Stimulated activated CD8-positive, alpha-beta memory T cell treated with anti-CD3 and anti-CD28 coated beads, Interleukin-7, amount 100 ng/mL, for 48 hours (primary cell): ENCODE measurements around the gene ERICH2.
"Not testable (repeated sequence)": the region's sequence is repeated elsewhere in the genome, so short reads cannot be mapped to it uniquely, and the experiment has no call there.

Source experiments
- DNase-seq, 2 donors: peaks; one replicate each; pipeline ENCODE4 v3.0.0-alpha.2; 2020; ENCODE audit warnings: low read depth in 1 of 2; ENCODE audit errors: extremely low read depth in 1 of 2

The ERICH2 gene

GRCh38 chr2:170770008-170770605 is at the start of gene ERICH2:
Gene ERICH2 (plus strand): TSS chr2:170770378. CDS start chr2:170770682, 304 bp downstream.
- DNase-seq = peak; percentile 10 to 16

GRCh38 chr2:170721678-170722077 is 48.5 kb upstream of the ERICH2 start:
- no peak for DNase-seq

GRCh38 chr2:170722301-170722700 is 47.9 kb upstream of the ERICH2 start:
- no peak for DNase-seq

- DNase-seq = no peak
These were observed 46.7 kb upstream of the ERICH2 start for GRCh38 chr2:170723446-170723958.

- no peak for DNase-seq
These were observed 36.2 kb upstream of the ERICH2 start for GRCh38 chr2:170733798-170734600.

- DNase-seq = not testable (repeated sequence)
These were observed 35.6 kb upstream of the ERICH2 start for GRCh38 chr2:170734601-170735000.

GRCh38 chr2:170736628-170737027 is 33.5 kb upstream of the ERICH2 start:
- DNase-seq = no peak

- DNase-seq = no peak
These were observed 32.8 kb upstream of the ERICH2 start for GRCh38 chr2:170737406-170737805.

GRCh38 chr2:170737821-170738220 is 32.4 kb upstream of the ERICH2 start:
- no peak for DNase-seq

GRCh38 chr2:170739048-170739447 is 31.1 kb upstream of the ERICH2 start:
- no peak for DNase-seq

- no peak for DNase-seq
These were observed 30.6 kb upstream of the ERICH2 start for GRCh38 chr2:170739507-170740046.

GRCh38 chr2:170740660-170741059 is 29.5 kb upstream of the ERICH2 start:
- DNase-seq = no peak

GRCh38 chr2:170742000-170742399 is 28.2 kb upstream of the ERICH2 start:
- DNase-seq = no peak

GRCh38 chr2:170742896-170743529 is 27.2 kb upstream of the ERICH2 start:
- DNase-seq = no peak

GRCh38 chr2:170743530-170744239 is 26.5 kb upstream of the ERICH2 start:
- DNase-seq = no peak

- no peak for DNase-seq
These were observed 25.8 kb upstream of the ERICH2 start for GRCh38 chr2:170744248-170745002.

GRCh38 chr2:170745305-170745704 is 24.9 kb upstream of the ERICH2 start:
- DNase-seq = no peak

- no peak for DNase-seq
These were observed 22.3 kb upstream of the ERICH2 start for GRCh38 chr2:170747921-170748320.

- not testable (repeated sequence) for DNase-seq
These were observed 18.6 kb upstream of the ERICH2 start for GRCh38 chr2:170751555-170751954.

- DNase-seq = no peak
These were observed 8.6 kb upstream of the ERICH2 start for GRCh38 chr2:170761572-170761971.
